Heart left ventricle (tissue), 16 donors: Measurements from ENCODE around the gene KIAA1586. TPM values are rescaled to one million over a fixed set of nuclear protein-coding genes. Genes with fewer than 3 reads are reported as not detected.

Experiments used
- ATAC-seq, 4 donors: fragments of 200-7000 bp; cut with Tn5 transposase; one replicate each; pipeline ENCODE4 v1.9.1; 2020 to 2022; ENCODE audit warnings: moderate library complexity in 4 of 4, mild to moderate bottlenecking in 3 of 4, moderate number of reproducible peaks in 1 of 4
- DNase-seq, 5 donors: peaks; one replicate each; pipeline ENCODE4 v3.0.0-alpha.2; 2020
- H3K27ac ChIP-seq, 12 donors: fragments of 200-600 bp; sonication (generic) in 4 of 12; one replicate each; pipeline versions ENCODE4 v1.5.0 to v1.8.0; 2016 to 2022; ENCODE audit warnings: mild to moderate bottlenecking in 2 of 12
- H3K27me3 ChIP-seq, 9 donors: fragments of 200-600 bp; sonication (generic) in 2 of 9; one replicate each; pipeline versions ENCODE4 v1.5.1 to v1.8.0; 2016 to 2022; ENCODE audit warnings: mild to moderate bottlenecking in 3 of 9
- H3K36me3 ChIP-seq, 9 donors: fragments of 200-600 bp; sonication (generic) in 2 of 9; one replicate each; pipeline versions ENCODE4 v1.5.0 to v1.8.0; 2018 to 2022; ENCODE audit warnings: mild to moderate bottlenecking in 2 of 9
- H3K4me1 ChIP-seq, 12 donors: fragments of 200-600 bp; sonication (generic) in 4 of 12; one replicate each; pipeline versions ENCODE4 v1.5.0 to v1.8.0; 2016 to 2022; ENCODE audit warnings: mild to moderate bottlenecking in 3 of 12
- H3K4me3 ChIP-seq, 12 donors: fragments of 200-600 bp; sonication (generic) in 4 of 12; one replicate each; pipeline versions ENCODE4 v1.5.0 to v1.8.0; 2017 to 2022; ENCODE audit warnings: mild to moderate bottlenecking in 9 of 12, moderate library complexity in 4 of 12
- H3K9me3 ChIP-seq, 12 donors: fragments of 200-600 bp; sonication (generic) in 4 of 12; one replicate each; pipeline versions ENCODE4 v1.5.0 to v1.8.0; 2016 to 2022; ENCODE audit warnings: mild to moderate bottlenecking in 1 of 12
- POLR2A ChIP-seq, 2 donors: fragments of 450-650 bp; IDR thresholded peaks; one replicate each; pipeline ENCODE4 v1.6.1; 2017; ENCODE audit warnings: antibody characterized with exemption in 2 of 2, mild to moderate bottlenecking in 2 of 2, moderate library complexity in 2 of 2
- WGBS, 4 donors: extraction: QIAGEN DNeasy Blood & Tissue Kit in 2 of 4; methylation state at CpG; one replicate each; pipeline versions ENCODE4 v1.1.5 to v1.1.7; 2013 to 2018; 5-methylcytosine and 5-hydroxymethylcytosine counted together
- intact Hi-C, 10 donors: fragments of 100-400 bp; cut with DNase I; formaldehyde crosslinking; loops; one replicate each; pipeline versions ENCODE4 v1.11.1 to v1.14.2; 2022
- polyA plus RNA-seq, 2 donors: library from polyadenylated mRNA; stranded (reverse); fragments of 200-250 nt; gene quantifications; one replicate each; pipeline ENCODE4 v1.2.3, GENCODE V29; 2013
- total RNA-seq, 9 donors: library from RNA; depleted of rRNA in 2 of 9; stranded (reverse); fragments of >200 nt in 2 of 9; fragmentation: NEBNext Ultra II Directional in 3 of 9; extraction: Animal tissue kit (Norgen Biotek cat#: 25700) in 3 of 9; gene quantifications; one replicate each; pipeline versions ENCODE4 v1.1.0 to v1.2.4, GENCODE V29; 2016 to 2023
- TF ChIP-seq, protein P1 (sequence below), 12 donors: fragments of 200-600 bp; sonication (generic) in 4 of 12; IDR thresholded peaks; one replicate each; pipeline versions ENCODE4 v1.5.0 to v1.8.0; 2018 to 2022; ENCODE audit warnings: antibody characterized with exemption in 12 of 12, mild to moderate bottlenecking in 5 of 12
- donor health status: ischemic (EF 13 %, LVEDD 7.1; RV severe dilation, severe dysfunction).
- donor health status: healthy with polysubstance abuse.
- donor health status: DM: no; HTN: yes; CAD: no.
- donor health status: DM: no; HTN: no; CAD: no.
- donor health status: ischemic (EF 25% LVEDD 6.9; RV normal size, moderate dysfunction).
- donor health status: ischemic (EF 25% LVEDD 5.7; RV mildly dilated, moderate dysfunction).
- donor health status: healthy.
- donor health status: DM: yes; HTN: yes; CAD: no.
- donor health status: ischemic (EF 35%, LVEDD 5.7; RV mildly dilated, moderate dysfunction).
- donor health status: nonischemic (EF 11% LVEDD 7.7; RV severe dilation, severe dysfunction).
- donor health status: DM: yes; HTN: yes; CAD: no.
- donor health status: PGD.
- donor health status: ischemic (EF 29% LVEDD 5.4; RV normal size, mild dysfunction).
- donor health status: nonischemic (EF 23%, LVEDD 6.1; RV moderate dilation, normal function).

KIAA1586 gene
- total and polyA plus RNA-seq, 11 donors, result 2.1 to 11.7 (median 6.3) TPM

DNA sequence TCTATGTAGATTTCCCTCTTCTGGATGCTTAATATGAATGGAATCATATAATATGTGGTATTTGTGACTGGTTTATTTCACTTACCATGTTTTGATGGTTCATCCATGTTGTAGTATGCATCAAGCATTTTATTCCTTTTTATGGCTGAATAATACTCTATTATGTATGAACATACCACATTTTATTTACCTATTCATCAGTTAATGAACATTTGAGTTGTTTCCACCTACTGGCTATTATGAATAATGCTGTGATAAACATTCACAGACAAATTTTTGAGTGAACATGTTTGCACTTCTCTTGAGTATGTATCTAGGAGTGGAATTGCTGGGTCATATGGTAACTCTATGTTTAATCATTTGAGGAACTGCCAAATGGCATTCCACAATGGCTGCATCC, 28.6 kb downstream of the KIAA1586 start:
- Histone ChIP-seq H3K27me3 (no peaks in the 10 kb centered on the region), H3K36me3 (peaks cover 0 to 7% (median 0%) of the 10 kb centered on the region in 9 donors), H3K9me3 (peaks cover 0 to 10% (median 0%) of the 10 kb centered on the region in 12 donors), H3K4me1 (no peaks in the 10 kb centered on the region), H3K4me3 (no peak overlapping the region), H3K27ac (no peak overlapping the region)
- intact Hi-C loops, result no loop called here
- no peak for DNase-seq
- ATAC-seq, result no peak
- TF ChIP-seq, protein P1, sequence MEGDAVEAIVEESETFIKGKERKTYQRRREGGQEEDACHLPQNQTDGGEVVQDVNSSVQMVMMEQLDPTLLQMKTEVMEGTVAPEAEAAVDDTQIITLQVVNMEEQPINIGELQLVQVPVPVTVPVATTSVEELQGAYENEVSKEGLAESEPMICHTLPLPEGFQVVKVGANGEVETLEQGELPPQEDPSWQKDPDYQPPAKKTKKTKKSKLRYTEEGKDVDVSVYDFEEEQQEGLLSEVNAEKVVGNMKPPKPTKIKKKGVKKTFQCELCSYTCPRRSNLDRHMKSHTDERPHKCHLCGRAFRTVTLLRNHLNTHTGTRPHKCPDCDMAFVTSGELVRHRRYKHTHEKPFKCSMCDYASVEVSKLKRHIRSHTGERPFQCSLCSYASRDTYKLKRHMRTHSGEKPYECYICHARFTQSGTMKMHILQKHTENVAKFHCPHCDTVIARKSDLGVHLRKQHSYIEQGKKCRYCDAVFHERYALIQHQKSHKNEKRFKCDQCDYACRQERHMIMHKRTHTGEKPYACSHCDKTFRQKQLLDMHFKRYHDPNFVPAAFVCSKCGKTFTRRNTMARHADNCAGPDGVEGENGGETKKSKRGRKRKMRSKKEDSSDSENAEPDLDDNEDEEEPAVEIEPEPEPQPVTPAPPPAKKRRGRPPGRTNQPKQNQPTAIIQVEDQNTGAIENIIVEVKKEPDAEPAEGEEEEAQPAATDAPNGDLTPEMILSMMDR (IDR thresholded peaks at IDR 0.05), result no peak
- no peak for TF ChIP-seq POLR2A (IDR thresholded peaks at IDR 0.05)

DNA sequence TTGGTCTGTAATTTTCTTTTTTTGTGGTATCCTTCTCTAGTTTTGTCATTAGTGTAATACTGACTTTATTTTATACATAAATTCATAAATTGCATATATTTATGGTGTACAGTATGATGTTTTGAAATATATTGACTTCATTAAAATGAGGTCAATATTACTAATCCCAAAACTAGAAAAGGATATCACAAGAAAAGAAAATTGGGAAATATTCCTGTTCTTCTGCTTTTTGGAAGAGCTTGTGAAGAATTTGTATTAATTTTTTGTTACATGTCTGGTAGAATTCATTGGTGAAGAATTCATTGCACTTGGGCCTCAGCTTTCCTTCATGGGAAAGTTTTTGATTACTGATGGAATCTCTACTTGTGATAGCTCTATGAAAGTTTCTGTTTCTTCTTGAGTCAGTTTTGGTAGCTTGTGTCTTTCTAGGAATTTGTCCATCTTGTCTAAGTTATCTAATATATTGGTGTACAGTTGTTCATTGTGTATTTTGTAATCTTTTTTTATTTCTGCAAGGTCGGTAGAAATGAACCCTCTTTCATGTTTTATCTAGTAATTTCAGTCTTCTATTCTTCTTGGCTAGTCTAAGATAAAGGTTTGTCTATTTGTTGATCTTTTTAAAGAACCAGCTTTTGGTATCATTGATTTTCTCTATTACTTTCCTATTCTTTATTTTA, 32.2 kb downstream of the KIAA1586 start:
- peaks cover 0 to 4% (median 0%) of the 10 kb centered on the region in 12 donors for H3K4me1 ChIP-seq
- no peaks in the 10 kb centered on the region for H3K27me3 ChIP-seq
- H3K9me3 ChIP-seq, result peaks cover 0 to 17% (median 0%) of the 10 kb centered on the region in 12 donors
- WGBS, 4 donors, result 78 to 100% (median 95%) methylated on average over 1 of the region's 1 CpG
- no peak overlapping the region for H3K4me3 ChIP-seq
- no peak for ATAC-seq
- no peak overlapping the region for H3K27ac ChIP-seq
- TF ChIP-seq, protein P1 (IDR thresholded peaks at IDR 0.05), result no peak
- no peak for TF ChIP-seq POLR2A (IDR thresholded peaks at IDR 0.05)
- intact Hi-C loops, result no loop called here
- DNase-seq, result no peak
- H3K36me3 ChIP-seq, result peaks cover 0 to 5% (median 0%) of the 10 kb centered on the region in 9 donors

GRCh38 chr6:57085471-57085870, 39.0 kb downstream of the KIAA1586 start:
- TF ChIP-seq, protein P1 (IDR thresholded peaks at IDR 0.05), result no peak
- no peak for TF ChIP-seq POLR2A (IDR thresholded peaks at IDR 0.05)
- H3K27me3 ChIP-seq, result no peaks in the 10 kb centered on the region
- intact Hi-C loops, result loop anchor here in 4 of 10 donors (5.0 to 10.0 kb wide), 4 partner anchors 33 to 232 kb away; partner anchors contain the start of genes KIAA1586 (in 2 of the 4), PRIM2 (in 1 of the 4) and RAB23 (in 1 of the 4)
- DNase-seq (no peak), ATAC-seq (no peak)
- H3K4me3 ChIP-seq, result no peak overlapping the region
- WGBS, 4 donors, result 88 to 90% (median 88%) methylated on average over 2 of the region's 2 CpGs
- H3K36me3 ChIP-seq, result no peaks in the 10 kb centered on the region
- no peak overlapping the region for H3K27ac ChIP-seq
- H3K9me3 ChIP-seq, result peaks cover 0 to 3% (median 0%) of the 10 kb centered on the region in 12 donors
- peaks cover 0 to 10% (median 5%) of the 10 kb centered on the region in 12 donors for H3K4me1 ChIP-seq

DNA sequence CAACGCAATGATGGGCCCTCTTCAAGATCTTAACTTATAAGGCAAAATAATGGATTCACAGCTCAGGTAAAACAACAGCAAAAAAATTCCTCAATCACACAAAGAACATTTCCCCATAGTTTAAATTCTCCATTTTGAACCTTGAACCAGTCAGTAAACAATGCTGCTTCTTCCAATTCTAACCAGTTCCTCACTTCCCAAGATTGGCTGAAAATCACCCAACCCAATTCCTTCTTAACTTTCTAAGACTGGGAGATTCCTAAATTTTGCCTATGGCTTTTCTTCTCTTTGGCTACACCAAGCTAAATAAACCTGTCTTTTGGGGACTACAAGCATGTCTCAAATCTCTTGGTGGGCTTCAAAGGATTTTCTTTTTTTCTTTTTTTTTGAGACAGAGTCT, 40.4 kb downstream of the KIAA1586 start:
- no peak overlapping the region for H3K4me3 ChIP-seq
- no peak for ATAC-seq
- intact Hi-C loops, result loop anchor here in 4 of 10 donors (5.0 to 10.0 kb wide), 4 partner anchors 35 to 230 kb away; partner anchors contain the start of genes KIAA1586 (in 2 of the 4), PRIM2 (in 1 of the 4) and RAB23 (in 1 of the 4)
- H3K27ac ChIP-seq, result no peak overlapping the region
- H3K9me3 ChIP-seq, result no peaks in the 10 kb centered on the region
- H3K4me1 ChIP-seq, result peaks cover 3 to 15% (median 10%) of the 10 kb centered on the region in 12 donors
- no peak for TF ChIP-seq POLR2A (IDR thresholded peaks at IDR 0.05)
- TF ChIP-seq, protein P1 (IDR thresholded peaks at IDR 0.05), result no peak
- H3K36me3 ChIP-seq, result peaks cover 0 to 5% (median 4%) of the 10 kb centered on the region in 9 donors
- WGBS, 4 donors, result 95 to 98% (median 98%) methylated on average over 1 of the region's 1 CpG
- DNase-seq, result no peak
- no peaks in the 10 kb centered on the region for H3K27me3 ChIP-seq
